Measurements from ENCODE around the gene STAT5A.
"Not testable (repeated sequence)": the region's sequence is repeated elsewhere in the genome, so short reads cannot be mapped to it uniquely, and the experiment has no call there.

The STAT5A gene

DNA sequence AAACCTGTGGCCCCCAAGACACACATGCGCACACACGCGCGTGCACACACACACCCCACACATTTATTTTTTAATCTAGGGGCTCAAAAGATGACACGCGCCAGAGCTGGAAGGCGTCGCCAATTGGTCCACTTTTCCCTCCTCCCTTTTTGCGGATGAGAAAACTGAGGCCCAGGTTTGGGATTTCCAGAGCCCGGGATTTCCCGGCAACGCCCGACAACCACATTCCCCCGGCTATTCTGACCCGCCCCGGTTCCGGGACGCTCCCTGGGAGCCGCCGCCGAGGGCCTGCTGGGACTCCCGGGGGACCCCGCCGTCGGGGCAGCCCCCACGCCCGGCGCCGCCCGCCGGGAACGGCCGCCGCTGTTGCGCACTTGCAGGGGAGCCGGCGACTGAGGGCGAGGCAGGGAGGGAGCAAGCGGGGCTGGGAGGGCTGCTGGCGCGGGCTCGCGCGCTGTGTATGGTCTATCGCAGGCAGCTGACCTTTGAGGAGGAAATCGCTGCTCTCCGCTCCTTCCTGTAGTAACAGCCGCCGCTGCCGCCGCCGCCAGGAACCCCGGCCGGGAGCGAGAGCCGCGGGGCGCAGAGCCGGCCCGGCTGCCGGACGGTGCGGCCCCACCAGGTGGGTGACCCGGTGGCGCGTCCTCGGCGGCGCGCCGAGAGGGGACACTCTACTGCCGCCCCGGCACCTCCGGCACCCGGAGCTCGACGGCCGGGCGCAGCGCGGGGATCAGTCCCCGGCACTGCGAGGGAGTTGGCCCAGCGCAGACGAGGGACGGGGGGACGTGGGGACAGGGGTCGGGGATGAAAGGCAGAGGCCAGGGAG is at the start of gene STAT5A:
Gene STAT5A, plus strand, starts transcription at position 522 of the 826 bp plus-strand sequence. CDS start 914 bp downstream, outside the sequence.
- DNase-seq: peak; percentile 84
- in situ Hi-C loops (cut with MboI; ENCODE audit: low pct_unique_long_range_greater_than_20kb, low sequenced_read_pairs): no loop called here

GRCh38 chr17:42239576-42239975 is 48.7 kb upstream of the STAT5A start:
- in situ Hi-C loops (cut with MboI; ENCODE audit: low pct_unique_long_range_greater_than_20kb, low sequenced_read_pairs); DNase-seq: not testable (repeated sequence)

GRCh38 chr17:42240201-42240600 is 48.1 kb upstream of the STAT5A start:
- no peak for DNase-seq
- in situ Hi-C loops (cut with MboI; ENCODE audit: low pct_unique_long_range_greater_than_20kb, low sequenced_read_pairs): no loop called here

DNA sequence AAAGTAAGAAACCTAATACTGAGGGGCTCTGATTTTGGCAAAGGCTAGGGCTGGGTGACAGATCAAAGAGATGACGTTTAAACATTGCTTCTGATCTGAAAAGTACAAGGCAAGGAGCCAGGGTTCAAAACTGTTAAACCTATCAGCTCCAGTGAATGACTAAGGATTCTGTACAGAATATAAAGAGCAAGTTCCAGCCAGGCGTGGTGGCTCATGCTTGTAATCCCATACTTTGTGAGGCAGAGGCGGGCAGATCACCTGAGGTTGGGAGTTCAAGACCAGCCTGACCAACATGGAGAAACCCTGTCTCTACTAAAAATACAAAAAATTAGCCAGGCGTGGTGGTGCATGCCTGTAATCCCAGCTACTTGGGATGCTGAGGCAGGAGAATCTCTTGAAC is 47.4 kb upstream of the STAT5A start:
- in situ Hi-C loops (cut with MboI; ENCODE audit: low pct_unique_long_range_greater_than_20kb, low sequenced_read_pairs); DNase-seq: not testable (repeated sequence)

DNA sequence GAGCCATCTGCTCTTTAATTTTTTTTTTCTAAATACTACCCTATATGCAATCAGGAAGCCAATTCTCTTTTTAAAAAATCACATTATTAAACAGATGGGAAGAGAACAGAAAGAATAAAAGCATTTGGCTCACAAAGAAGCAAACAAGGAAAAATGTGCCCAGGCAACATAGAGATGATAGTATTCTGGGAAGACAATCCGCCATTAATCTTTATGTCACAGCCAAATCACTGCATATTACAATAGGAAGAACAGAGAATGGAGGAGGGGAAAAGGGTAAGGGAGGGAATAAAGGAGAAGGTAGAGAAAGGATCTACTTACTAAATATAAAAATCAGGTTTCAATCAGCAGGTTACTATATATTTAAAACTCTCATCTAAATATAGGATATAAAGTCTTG is 46.4 kb upstream of the STAT5A start:
- in situ Hi-C loops (cut with MboI; ENCODE audit: low pct_unique_long_range_greater_than_20kb, low sequenced_read_pairs): no loop called here

GRCh38 chr17:42243493-42243982 is 44.8 kb upstream of the STAT5A start:
- DNase-seq: no peak
- in situ Hi-C loops (cut with MboI; ENCODE audit: low pct_unique_long_range_greater_than_20kb, low sequenced_read_pairs): no loop called here

More for the DNA sequence above, 46.4 kb upstream of the STAT5A start:
- DNase-seq: no peak

- DNase-seq; in situ Hi-C loops (cut with MboI; ENCODE audit: low pct_unique_long_range_greater_than_20kb, low sequenced_read_pairs): not testable (repeated sequence)
Observed at GRCh38 chr17:42244116-42244515, 44.2 kb upstream of the STAT5A start.

GRCh38 chr17:42245183-42245582 is 43.1 kb upstream of the STAT5A start:
- DNase-seq; in situ Hi-C loops (cut with MboI; ENCODE audit: low pct_unique_long_range_greater_than_20kb, low sequenced_read_pairs): not testable (repeated sequence)

DNA sequence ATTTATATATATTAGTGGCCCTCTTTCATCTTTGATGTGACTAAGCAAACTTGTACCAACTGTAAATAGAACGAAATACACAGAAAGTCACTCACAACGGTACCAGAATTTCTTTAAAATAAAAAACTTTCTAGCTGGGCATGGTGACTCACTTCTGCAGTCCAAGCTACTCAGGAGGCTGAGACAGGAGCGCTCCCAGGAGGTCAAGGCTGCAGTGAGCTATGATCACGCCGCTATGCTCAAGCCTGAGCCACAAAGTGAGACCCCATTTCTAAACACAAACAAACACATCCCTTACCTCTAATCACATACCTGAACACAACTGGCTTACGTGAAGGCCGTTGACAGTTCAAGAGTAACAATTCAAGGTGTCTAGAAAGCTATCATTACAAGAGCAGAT is 41.8 kb upstream of the STAT5A start:
- no peak for DNase-seq
- in situ Hi-C loops (cut with MboI; ENCODE audit: low pct_unique_long_range_greater_than_20kb, low sequenced_read_pairs): no loop called here

DNA sequence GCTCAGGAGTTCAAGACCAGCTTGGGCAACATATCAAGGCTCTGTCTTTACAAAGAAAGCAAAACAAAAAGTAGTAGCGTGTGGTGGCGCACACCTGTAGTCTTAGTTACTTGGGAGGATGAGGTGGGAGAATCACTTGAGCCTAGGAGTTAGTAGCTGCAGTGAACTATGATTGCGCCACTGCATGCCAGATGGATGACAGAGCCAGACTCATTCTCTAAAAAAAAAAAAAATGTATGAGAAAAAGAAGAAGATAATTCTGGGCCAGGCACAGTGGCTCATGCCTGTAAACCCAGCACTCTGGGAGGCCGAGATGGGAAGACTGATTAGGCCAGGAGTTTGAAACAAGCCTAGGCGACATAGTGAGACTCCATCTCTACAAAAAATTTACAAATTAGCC is 40.6 kb upstream of the STAT5A start:
- peak; percentile 31 for DNase-seq
- in situ Hi-C loops (cut with MboI; ENCODE audit: low pct_unique_long_range_greater_than_20kb, low sequenced_read_pairs): no loop called here

- DNase-seq: peak; percentile 91
- in situ Hi-C loops (cut with MboI; ENCODE audit: low pct_unique_long_range_greater_than_20kb, low sequenced_read_pairs): no loop called here
Observed at GRCh38 chr17:42248351-42249179, 39.7 kb upstream of the STAT5A start.

GRCh38 chr17:42249681-42250446 is 38.4 kb upstream of the STAT5A start:
- no peak for DNase-seq
- in situ Hi-C loops (cut with MboI; ENCODE audit: low pct_unique_long_range_greater_than_20kb, low sequenced_read_pairs): no loop called here

DNA sequence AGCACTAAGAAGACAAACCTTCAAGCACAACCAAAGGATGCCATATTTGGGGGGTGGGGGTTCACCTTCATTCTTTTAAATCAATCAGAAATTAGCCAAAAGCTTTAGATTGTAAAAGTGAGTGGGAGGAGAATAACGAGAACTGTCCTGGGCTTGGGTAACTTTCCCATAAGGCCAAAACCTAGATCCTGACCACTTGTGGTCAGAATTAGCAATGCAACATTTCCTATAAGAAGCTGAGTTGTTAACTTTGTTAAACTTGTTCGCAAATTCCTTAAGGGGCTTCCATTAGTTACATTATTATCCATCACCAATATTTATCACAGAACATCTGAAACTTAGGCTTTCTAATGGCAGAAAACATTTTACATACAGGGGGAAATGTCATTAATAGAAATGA is 37.2 kb upstream of the STAT5A start:
- in situ Hi-C loops (cut with MboI; ENCODE audit: low pct_unique_long_range_greater_than_20kb, low sequenced_read_pairs): no loop called here
- no peak for DNase-seq

- in situ Hi-C loops (cut with MboI; ENCODE audit: low pct_unique_long_range_greater_than_20kb, low sequenced_read_pairs): no loop called here
- DNase-seq: no peak
Observed at GRCh38 chr17:42252597-42253550, 35.4 kb upstream of the STAT5A start.

GRCh38 chr17:42253578-42253977 is 34.7 kb upstream of the STAT5A start:
- no peak for DNase-seq
- in situ Hi-C loops (cut with MboI; ENCODE audit: low pct_unique_long_range_greater_than_20kb, low sequenced_read_pairs): no loop called here

GRCh38 chr17:42255445-42255844 is 32.9 kb upstream of the STAT5A start:
- in situ Hi-C loops (cut with MboI; ENCODE audit: low pct_unique_long_range_greater_than_20kb, low sequenced_read_pairs): no loop called here
- DNase-seq: no peak

GRCh38 chr17:42260318-42260717 is 28.0 kb upstream of the STAT5A start:
- no peak for DNase-seq
- in situ Hi-C loops (cut with MboI; ENCODE audit: low pct_unique_long_range_greater_than_20kb, low sequenced_read_pairs): no loop called here

GRCh38 chr17:42264366-42264765 is 23.9 kb upstream of the STAT5A start:
- in situ Hi-C loops (cut with MboI; ENCODE audit: low pct_unique_long_range_greater_than_20kb, low sequenced_read_pairs); DNase-seq: not testable (repeated sequence)
